HepG2 (cell line): ENCODE results near the gene DNAJA1. TPM values are rescaled to one million over a fixed set of nuclear protein-coding genes. Genes with fewer than 3 reads are reported as not detected.

Source experiments
- ADNP ChIP-seq: sonication (generic); formaldehyde crosslinking; IDR thresholded peaks from 2 replicates; pipeline ENCODE4 v1.4.0; 2020; ENCODE audit warnings: missing genetic modification reagents
- ARID3A ChIP-seq: IDR thresholded peaks from 2 replicates; pipeline ENCODE4 v1.6.1; 2012; ENCODE audit warnings: low read depth, low read length, improper control_type of control experiment
- ATF3 ChIP-seq: sonication (generic); formaldehyde crosslinking; IDR thresholded peaks from 2 replicates; pipeline ENCODE4 v1.4.0; 2020; ENCODE audit warnings: missing genetic modification reagents
- CBX1 ChIP-seq: IDR thresholded peaks from one replicate; pipeline ENCODE4 v1.6.1; 2016; ENCODE audit warnings: antibody characterized with exemption, low read depth
- DMAP1 ChIP-seq: IDR thresholded peaks from 2 replicates; pipeline ENCODE4 v1.6.1; 2016
- FOXK2 ChIP-seq: fragments of 450-650 bp; IDR thresholded peaks from 2 replicates; pipeline ENCODE4 v1.6.1; 2016
- GATA4 ChIP-seq: sonication (generic); IDR thresholded peaks from 2 replicates; pipeline ENCODE4 v1.6.1; 2016; ENCODE audit warnings: antibody characterized with exemption, low read depth, borderline replicate concordance
- GATAD2A ChIP-seq: IDR thresholded peaks from 2 replicates; pipeline ENCODE4 v1.6.1; 2016
- GFI1 ChIP-seq: sonication (generic); formaldehyde crosslinking; IDR thresholded peaks from 2 replicates; pipeline ENCODE4 v1.5.0; 2020; ENCODE audit warnings: missing genetic modification reagents, mild to moderate bottlenecking, borderline replicate concordance
- HOXA9 ChIP-seq: sonication (generic); formaldehyde crosslinking; IDR thresholded peaks from 2 replicates; pipeline ENCODE4 v1.8.1; 2022; ENCODE audit warnings: missing genetic modification reagents, mild to moderate bottlenecking, moderate library complexity, borderline replicate concordance
- IKZF5 ChIP-seq: IDR thresholded peaks from 2 replicates; pipeline ENCODE4 v1.6.1; 2018; ENCODE audit warnings: missing genetic modification reagents, mild to moderate bottlenecking, missing compliant biosample characterization
- KAT7 ChIP-seq: IDR thresholded peaks from 2 replicates; pipeline ENCODE4 v1.6.1; 2018; ENCODE audit warnings: borderline replicate concordance, missing compliant biosample characterization
- KDM1A ChIP-seq: IDR thresholded peaks from 2 replicates; pipeline ENCODE4 v1.6.1; 2016; ENCODE audit warnings: missing compliant biosample characterization
- KLF15 ChIP-seq: sonication (generic); formaldehyde crosslinking; IDR thresholded peaks from 2 replicates; pipeline ENCODE4 v1.8.1; 2023; ENCODE audit warnings: borderline replicate concordance, mild to moderate bottlenecking, inconsistent platforms, missing genetic modification reagents, mixed read lengths
- MED1 ChIP-seq: sonication (generic); formaldehyde crosslinking; IDR thresholded peaks from 2 replicates; pipeline ENCODE4 v1.4.0; 2020; ENCODE audit warnings: missing genetic modification reagents
- NAIF1 ChIP-seq: sonication (generic); formaldehyde crosslinking; IDR thresholded peaks from 2 replicates; pipeline ENCODE4 v1.5.0; 2020; ENCODE audit warnings: mild to moderate bottlenecking, missing genetic modification reagents, borderline replicate concordance
- NBN ChIP-seq: fragments of 450-650 bp; conservative IDR thresholded peaks from 2 replicates; pipeline ENCODE4 v1.6.1; 2017
- NCOA2 ChIP-seq: sonication (generic); formaldehyde crosslinking; IDR thresholded peaks from 2 replicates; pipeline ENCODE4 v1.8.0; 2022; ENCODE audit warnings: inconsistent platforms
- NCOR1 ChIP-seq: fragments of 200-600 bp; sonication (generic); IDR thresholded peaks from 2 replicates; pipeline ENCODE4 v1.7.0; 2017; ENCODE audit warnings: antibody characterized with exemption, low read length, borderline replicate concordance
- NR0B2 ChIP-seq: sonication (generic); formaldehyde crosslinking; IDR thresholded peaks from 2 replicates; pipeline ENCODE4 v1.4.0; 2020; ENCODE audit warnings: mild to moderate bottlenecking, missing genetic modification reagents
- RXRB ChIP-seq: IDR thresholded peaks from 2 replicates; pipeline ENCODE4 v1.6.1; 2016; ENCODE audit warnings: borderline replicate concordance, missing genetic modification reagents, missing compliant biosample characterization
- SALL1 ChIP-seq: sonication (generic); formaldehyde crosslinking; IDR thresholded peaks from 2 replicates; pipeline ENCODE4 v1.8.0; 2022; ENCODE audit warnings: mild to moderate bottlenecking, missing genetic modification reagents
- TOE1 ChIP-seq: sonication (generic); formaldehyde crosslinking; IDR thresholded peaks from 2 replicates; pipeline ENCODE4 v1.4.0; 2020; ENCODE audit warnings: mild to moderate bottlenecking, missing genetic modification reagents
- ZNF263 ChIP-seq: sonication (generic); formaldehyde crosslinking; IDR thresholded peaks from 2 replicates; pipeline ENCODE4 v1.4.0; 2020; ENCODE audit warnings: missing genetic modification reagents
- ZNF275 ChIP-seq: sonication (generic); formaldehyde crosslinking; IDR thresholded peaks from 2 replicates; pipeline ENCODE4 v1.8.0; 2022; ENCODE audit warnings: missing genetic modification reagents, mild to moderate bottlenecking, inconsistent platforms, borderline replicate concordance
- ZNF292 ChIP-seq: sonication (generic); formaldehyde crosslinking; IDR thresholded peaks from 2 replicates; pipeline ENCODE4 v1.8.1; 2022; ENCODE audit warnings: mild to moderate bottlenecking, low read depth, missing genetic modification reagents, borderline replicate concordance
- ZNF563 ChIP-seq: sonication (generic); formaldehyde crosslinking; IDR thresholded peaks from 2 replicates; pipeline ENCODE4 v1.8.0; 2022; ENCODE audit warnings: mild to moderate bottlenecking, moderate library complexity, missing genetic modification reagents
- ZNF792 ChIP-seq: IDR thresholded peaks from 2 replicates; pipeline ENCODE4 v1.6.1; 2016
- ZNF879 ChIP-seq: sonication (generic); formaldehyde crosslinking; IDR thresholded peaks from 2 replicates; pipeline ENCODE4 v1.8.1; 2023; ENCODE audit warnings: missing genetic modification reagents
- polyA plus RNA-seq, 8 experiments: library from polyadenylated mRNA; depleted of rRNA in 3 of 8; stranded (reverse) in 7 of 8; unstranded in 1 of 8; fragments of >200 nt; fragmentation: Illumina TruSeq in 4 of 8; extraction: Trizol in 4 of 8; gene quantifications; 2 replicates each; pipeline versions ENCODE4 v1.2.1 to v1.2.3, GENCODE V29; 2011 to 2016; ENCODE audit warnings: low read depth in 4 of 8, missing spikeins in 1 of 8, mixed read lengths in 1 of 8; ENCODE audit not compliant: insufficient read depth in 1 of 8
- total RNA-seq, 5 experiments: library from RNA; depleted of rRNA; stranded (reverse); fragments of >200 nt; fragmentation: Illumina TruSeq; extraction: Trizol; gene quantifications; 2 replicates each; pipeline ENCODE4 v1.2.3, GENCODE V29; 2016; ENCODE audit warnings: low read depth in 1 of 5

DNAJA1 gene
- total and polyA plus RNA-seq, 2 of the 13 experiments (the other 11 are each of a cell fraction or from before 2014, with no cell fraction given): 95.9 to 306 TPM

GRCh38 chr9:33048054-33048465 is 23.0 kb downstream of the DNAJA1 start (continued):
- TF ChIP-seq ZNF563 (CRISPR knock-in tag): no peak
- no peak for TF ChIP-seq ZNF879
- TF ChIP-seq NCOA2 (CRISPR knock-in tag): peak; percentile 81
- TF ChIP-seq KDM1A (CRISPR knock-in tag): no peak
- TF ChIP-seq HOXA9 (CRISPR knock-in tag): no peak
- TF ChIP-seq ZNF275 (CRISPR knock-in tag): no peak
- 0 out of 2 replicates have a peak, but pooled peaks have one; percentile 21 for TF ChIP-seq ARID3A
- 0 out of 2 replicates have a peak, but pooled peaks have one; percentile 46 for TF ChIP-seq ZNF792
- 0 out of 2 replicates have a peak, but pooled peaks have one; percentile 31 for TF ChIP-seq ZNF292 (CRISPR knock-in tag)
- peak; percentile 62 for TF ChIP-seq MED1 (CRISPR knock-in tag)
- TF ChIP-seq CBX1: no peak
- peak; percentile 32; the same call in 1 of the 2 replicates for TF ChIP-seq NCOR1
- TF ChIP-seq SALL1 (CRISPR knock-in tag): peak; percentile 26; the same call in 1 of the 2 replicates
- TF ChIP-seq GATAD2A (CRISPR knock-in tag): peak; percentile 82
- peak; percentile 36; the same call in 1 of the 2 replicates for TF ChIP-seq IKZF5 (CRISPR knock-in tag)
- no peak for TF ChIP-seq NBN
- no peak for TF ChIP-seq KLF15 (CRISPR knock-in tag)
- TF ChIP-seq FOXK2: no peak
- TF ChIP-seq TOE1 (CRISPR knock-in tag): 0 out of 2 replicates have a peak, but pooled peaks have one; percentile 28
- TF ChIP-seq ADNP (CRISPR knock-in tag): no peak
- 0 out of 2 replicates have a peak, but pooled peaks have one; percentile 30 for TF ChIP-seq GFI1 (CRISPR knock-in tag)
- no peak for TF ChIP-seq ATF3 (CRISPR knock-in tag)
- peak; percentile 58; the same call in 1 of the 2 replicates for TF ChIP-seq RXRB (CRISPR knock-in tag)
- no peak for TF ChIP-seq NR0B2 (CRISPR knock-in tag)
- 0 out of 2 replicates have a peak, but pooled peaks have one; percentile 63 for TF ChIP-seq NAIF1 (CRISPR knock-in tag)
- 0 out of 2 replicates have a peak, but pooled peaks have one; percentile 28 for TF ChIP-seq DMAP1
- TF ChIP-seq KAT7 (CRISPR knock-in tag): 0 out of 2 replicates have a peak, but pooled peaks have one; percentile 41
- TF ChIP-seq GATA4: no peak
- TF ChIP-seq ZNF263 (CRISPR knock-in tag): no peak
